ENCODE results near the gene SAMD15. TPM values are rescaled to one million over a fixed set of nuclear protein-coding genes. Genes with fewer than 3 reads are reported as not detected.
"Not testable (repeated sequence)": the region's sequence is repeated elsewhere in the genome, so short reads cannot be mapped to it uniquely, and the experiment has no call there.

SAMD15 gene
- 0.28 and 0.63 TPM in 2 replicates for total RNA-seq

DNA sequence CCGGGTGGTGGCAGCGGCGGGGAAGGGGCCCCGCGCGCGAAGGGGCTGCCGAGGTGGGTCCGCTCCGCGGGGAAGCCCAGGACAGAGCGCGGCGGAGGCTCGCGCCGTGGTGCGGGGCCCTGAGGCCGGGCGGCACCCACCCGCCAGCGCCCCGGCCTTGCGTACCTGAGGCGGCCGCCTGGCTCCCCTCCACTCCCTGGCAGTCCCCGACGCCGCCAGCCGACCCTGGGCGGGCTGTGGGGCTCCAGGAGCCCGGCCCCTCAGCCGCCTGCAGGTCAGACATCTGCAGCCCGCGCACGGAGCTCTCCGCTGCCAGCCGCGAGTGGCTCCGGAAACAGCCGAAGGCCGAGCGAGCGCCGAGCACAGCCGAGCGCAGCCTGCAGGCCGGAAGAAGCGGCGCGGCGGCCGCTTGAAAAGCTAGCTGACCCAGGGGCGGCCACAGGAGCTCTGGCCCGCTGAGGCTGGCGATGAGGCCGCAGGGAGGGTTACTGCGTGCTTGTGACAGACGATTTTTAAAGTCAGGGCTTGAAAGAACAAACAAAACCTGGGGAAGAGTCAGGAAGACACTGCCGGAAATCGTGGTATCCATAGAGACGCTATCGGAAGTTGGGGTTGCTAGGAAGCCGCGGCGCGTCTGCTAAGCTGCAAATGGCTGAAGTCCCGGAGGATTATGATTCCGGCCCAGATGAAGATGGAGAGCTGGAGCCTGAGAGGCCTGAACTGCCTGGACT is at the start of gene SAMD15, which contains the start of gene TMED8:
Gene SAMD15, plus strand, starts transcription at position 609 of the 731 bp plus-strand sequence. Its CDS starts 40 bp downstream, at position 649.
Gene TMED8, minus strand, starts transcription at position 324 of the 731 bp plus-strand sequence. Its CDS starts 41 bp downstream, at position 283.
- DNase-seq: peak; percentile 95
- peak within 1 kb of the TSS; percentile 93 for H3K4me3 Mint-ChIP-seq
- H3K27ac Mint-ChIP-seq: peak within 1 kb of the TSS; percentile 92

DNA sequence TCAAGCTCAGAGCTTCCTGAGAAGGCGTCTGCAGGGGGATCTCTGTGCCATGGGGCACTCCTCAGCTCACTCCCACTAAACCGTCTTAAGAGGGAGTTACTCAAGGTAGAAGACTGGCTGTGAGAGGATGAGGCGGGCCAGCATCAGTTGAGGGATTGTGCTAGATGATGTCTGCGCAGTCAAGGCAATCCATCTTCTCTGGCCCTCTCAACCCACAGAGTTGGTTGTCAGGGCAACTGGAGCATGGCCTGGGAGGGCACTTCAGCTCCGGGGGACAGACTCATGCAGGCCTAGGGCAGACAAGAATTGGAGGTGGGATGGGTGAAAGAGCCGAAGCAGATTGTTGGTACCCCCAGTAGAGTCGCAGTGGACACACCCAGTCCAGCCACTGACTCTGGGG is 47.3 kb upstream of the SAMD15 start:
- intact Hi-C loops (cut with micrococcal nuclease): no loop called here

More for the DNA sequence above, at the start of gene SAMD15, which contains the start of gene TMED8:
- Mint-ChIP-seq H3K9me3 (no peaks in the 10 kb centered on the region), H3K4me1 (peaks cover 29% of the 10 kb centered on the region), H3K36me3 (ENCODE audit: low read depth) (peaks cover 25% of the 10 kb centered on the region), H3K27me3 (peaks cover 16% of the 10 kb centered on the region)
- intact Hi-C loops (cut with micrococcal nuclease): loop anchor here (1.0 to 10.0 kb wide), 7 partner anchors 56 to 330 kb away; partner anchors contain the start of genes CIPC, GSTZ1, SPTLC2 and VIPAS39

DNA sequence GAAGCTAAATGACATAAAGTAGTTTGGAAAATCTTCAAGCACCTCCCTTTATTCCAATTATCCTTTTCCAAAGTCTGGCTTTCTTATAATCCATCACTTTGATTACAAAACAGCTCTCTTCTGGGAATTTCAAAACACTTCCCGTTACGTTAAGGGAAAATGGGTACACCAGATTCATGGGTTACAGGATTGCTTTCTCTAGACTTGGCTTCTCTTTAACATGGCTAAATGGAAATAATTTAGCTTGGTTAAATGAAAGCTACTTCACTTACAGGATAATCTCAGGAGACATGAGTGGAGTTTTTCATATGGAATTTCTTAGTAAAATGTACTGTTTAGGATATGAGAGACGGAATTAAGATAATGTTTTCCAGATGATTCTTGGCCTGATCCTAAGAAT is 41.6 kb upstream of the SAMD15 start:
- H3K4me1 Mint-ChIP-seq: peaks cover 6% of the 10 kb centered on the region
- H3K4me3 Mint-ChIP-seq: no peak overlapping the region
- H3K27ac Mint-ChIP-seq: no peak overlapping the region

More for the DNA sequence above, 47.3 kb upstream of the SAMD15 start:
- Mint-ChIP-seq H3K27me3 (no peaks in the 10 kb centered on the region), H3K4me3 (no peak overlapping the region), H3K27ac (no peak overlapping the region), H3K9me3 (no peaks in the 10 kb centered on the region), H3K4me1 (no peaks in the 10 kb centered on the region), H3K36me3 (ENCODE audit: low read depth) (no peaks in the 10 kb centered on the region)
- DNase-seq: no peak

DNA sequence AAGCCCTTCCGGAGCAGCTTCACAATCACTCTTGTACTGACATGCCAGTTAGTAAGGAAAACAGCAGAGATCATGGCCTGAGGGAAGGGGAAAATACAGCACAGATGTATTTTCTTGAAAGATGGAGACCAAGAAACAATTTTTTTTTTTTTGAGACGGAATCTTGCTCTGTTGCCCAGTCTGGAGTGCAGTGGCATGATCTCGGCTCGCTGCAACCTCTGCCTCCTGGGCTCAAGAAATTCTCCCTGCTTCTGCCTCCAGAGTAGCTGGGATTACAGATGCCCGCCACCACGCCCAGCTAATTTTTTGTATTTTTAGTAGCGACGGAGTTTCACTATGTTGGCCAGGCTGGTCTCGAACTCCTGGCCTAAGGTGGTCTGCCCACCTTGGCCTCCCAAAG is 39.9 kb upstream of the SAMD15 start:
- H3K4me1 Mint-ChIP-seq; intact Hi-C loops (cut with micrococcal nuclease); H3K4me3 Mint-ChIP-seq; H3K9me3 Mint-ChIP-seq; H3K27me3 Mint-ChIP-seq; H3K27ac Mint-ChIP-seq; DNase-seq: not testable (repeated sequence)
- peaks cover 23% of the 10 kb centered on the region for H3K36me3 Mint-ChIP-seq (ENCODE audit: low read depth)

More for the DNA sequence above, 41.6 kb upstream of the SAMD15 start:
- Mint-ChIP-seq H3K36me3 (ENCODE audit: low read depth) (peaks cover 12% of the 10 kb centered on the region), H3K27me3 (no peaks in the 10 kb centered on the region), H3K9me3 (no peaks in the 10 kb centered on the region)
- intact Hi-C loops (cut with micrococcal nuclease): no loop called here
- DNase-seq: no peak

DNA sequence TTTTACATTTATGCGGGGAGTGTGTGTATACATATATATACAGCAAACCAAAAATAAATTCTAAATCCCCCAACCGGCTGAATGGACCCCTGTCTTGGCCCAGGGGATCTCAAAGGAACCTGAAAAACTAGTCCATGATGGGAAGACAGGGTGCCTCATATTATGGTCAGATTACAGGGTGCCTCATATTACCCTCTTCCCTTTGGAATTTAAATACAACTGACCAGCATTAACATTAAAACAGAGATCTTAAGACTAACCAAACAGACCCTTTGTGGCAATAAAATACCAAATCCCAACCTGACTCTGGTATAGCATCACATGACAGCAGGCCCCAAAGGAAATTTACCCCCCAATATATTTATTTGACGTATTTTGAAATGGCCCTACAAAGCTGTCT is 39.3 kb upstream of the SAMD15 start:
- Mint-ChIP-seq H3K9me3 (no peaks in the 10 kb centered on the region), H3K27me3 (no peaks in the 10 kb centered on the region), H3K4me3 (no peak overlapping the region), H3K4me1 (peaks cover 6% of the 10 kb centered on the region), H3K36me3 (ENCODE audit: low read depth) (peaks cover 23% of the 10 kb centered on the region), H3K27ac (no peak overlapping the region)
- intact Hi-C loops (cut with micrococcal nuclease): no loop called here
- DNase-seq: no peak

DNA sequence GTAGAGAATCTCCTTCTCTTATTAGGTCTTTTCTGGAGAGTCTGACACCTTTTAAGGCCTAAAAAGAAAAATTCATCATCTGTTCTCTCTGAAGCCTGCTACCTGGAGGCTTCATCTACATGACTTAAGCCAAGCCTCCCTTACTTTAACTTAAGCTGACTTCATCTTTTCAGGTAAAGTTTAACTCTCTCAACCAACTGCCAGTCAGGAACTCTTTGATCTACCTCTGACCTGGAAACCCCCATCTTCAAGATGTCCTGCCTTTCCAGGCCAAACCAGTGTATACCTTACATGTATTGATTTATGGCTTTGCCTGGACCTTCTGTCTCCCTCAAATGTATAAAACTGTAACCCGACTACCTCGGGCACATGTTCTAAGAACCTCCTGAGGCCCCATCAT is 38.9 kb upstream of the SAMD15 start:
- Mint-ChIP-seq H3K27me3 (no peaks in the 10 kb centered on the region), H3K36me3 (ENCODE audit: low read depth) (peaks cover 25% of the 10 kb centered on the region), H3K4me3 (no peak overlapping the region), H3K4me1 (peaks cover 6% of the 10 kb centered on the region), H3K9me3 (no peaks in the 10 kb centered on the region), H3K27ac (no peak overlapping the region)
- DNase-seq: no peak
- intact Hi-C loops (cut with micrococcal nuclease): no loop called here

DNA sequence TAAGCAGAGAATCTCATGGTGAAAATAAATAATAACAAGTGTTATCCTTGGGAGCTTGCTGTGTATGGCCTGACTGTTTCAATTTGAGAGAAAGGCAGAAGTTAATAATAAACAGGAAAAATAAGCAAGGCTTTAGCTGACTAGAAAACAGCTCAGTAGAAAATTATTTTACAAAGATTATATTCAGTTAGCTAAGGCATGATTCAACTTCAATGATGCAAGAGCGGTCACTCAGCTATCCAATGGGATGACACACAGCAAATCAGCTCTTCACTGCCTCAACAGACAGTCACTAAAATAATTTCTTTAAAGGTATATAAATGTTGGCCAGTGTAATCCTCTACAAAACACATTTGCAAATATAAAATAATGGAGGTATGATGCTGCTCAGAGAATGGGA is 37.8 kb upstream of the SAMD15 start:
- Mint-ChIP-seq H3K4me3 (no peak overlapping the region), H3K27ac (no peak overlapping the region), H3K27me3 (no peaks in the 10 kb centered on the region), H3K36me3 (ENCODE audit: low read depth) (peaks cover 30% of the 10 kb centered on the region), H3K9me3 (no peaks in the 10 kb centered on the region), H3K4me1 (peaks cover 6% of the 10 kb centered on the region)
- intact Hi-C loops (cut with micrococcal nuclease): no loop called here
- no peak for DNase-seq

GRCh38 chr14:77340389-77340788 is 36.8 kb upstream of the SAMD15 start:
- Mint-ChIP-seq H3K4me1 (peaks cover 6% of the 10 kb centered on the region), H3K27me3 (no peaks in the 10 kb centered on the region), H3K36me3 (ENCODE audit: low read depth) (peaks cover 30% of the 10 kb centered on the region), H3K9me3 (no peaks in the 10 kb centered on the region), H3K27ac (no peak overlapping the region), H3K4me3 (no peak overlapping the region)
- intact Hi-C loops (cut with micrococcal nuclease): no loop called here
- no peak for DNase-seq

- H3K27me3 Mint-ChIP-seq: no peaks in the 10 kb centered on the region
- H3K9me3 Mint-ChIP-seq: no peaks in the 10 kb centered on the region
- DNase-seq: no peak
- H3K27ac Mint-ChIP-seq: no peak overlapping the region
- H3K36me3 Mint-ChIP-seq (ENCODE audit: low read depth): peaks cover 30% of the 10 kb centered on the region
- H3K4me3 Mint-ChIP-seq: no peak overlapping the region
- intact Hi-C loops (cut with micrococcal nuclease): no loop called here
- H3K4me1 Mint-ChIP-seq: peaks cover 6% of the 10 kb centered on the region
Observed at GRCh38 chr14:77342726-77343397, 34.3 kb upstream of the SAMD15 start.

DNA sequence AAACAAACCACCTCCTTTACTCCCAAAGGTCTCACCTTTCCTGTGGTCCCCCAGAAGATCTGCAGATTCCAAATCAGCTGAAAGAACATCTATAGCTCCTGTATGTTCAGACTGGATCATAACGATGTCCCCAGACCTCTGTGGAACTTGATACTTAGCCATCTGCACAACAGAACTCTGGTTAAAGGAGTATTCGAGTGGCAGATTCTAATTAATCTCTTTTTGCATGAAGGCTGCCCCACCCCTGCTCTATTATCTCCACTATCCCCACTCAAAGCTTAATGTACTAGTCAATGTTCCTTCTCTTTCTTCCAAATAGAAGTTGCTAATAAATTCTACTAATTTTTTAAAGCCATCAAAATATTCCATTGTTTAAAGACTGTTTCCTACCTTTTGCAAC is 33.5 kb upstream of the SAMD15 start:
- no peak for DNase-seq
- H3K4me3 Mint-ChIP-seq: no peak overlapping the region
- intact Hi-C loops (cut with micrococcal nuclease): no loop called here
- H3K4me1 Mint-ChIP-seq: peaks cover 6% of the 10 kb centered on the region
- no peak overlapping the region for H3K27ac Mint-ChIP-seq
- no peaks in the 10 kb centered on the region for H3K27me3 Mint-ChIP-seq
- H3K36me3 Mint-ChIP-seq (ENCODE audit: low read depth): peaks cover 30% of the 10 kb centered on the region
- H3K9me3 Mint-ChIP-seq: no peaks in the 10 kb centered on the region

GRCh38 chr14:77344377-77344996 is 32.7 kb upstream of the SAMD15 start:
- Mint-ChIP-seq H3K4me3 (no peak overlapping the region), H3K27me3 (no peaks in the 10 kb centered on the region), H3K9me3 (no peaks in the 10 kb centered on the region), H3K36me3 (ENCODE audit: low read depth) (peaks cover 33% of the 10 kb centered on the region), H3K27ac (no peak overlapping the region), H3K4me1 (no peaks in the 10 kb centered on the region)
- DNase-seq: no peak
- intact Hi-C loops (cut with micrococcal nuclease): no loop called here

DNA sequence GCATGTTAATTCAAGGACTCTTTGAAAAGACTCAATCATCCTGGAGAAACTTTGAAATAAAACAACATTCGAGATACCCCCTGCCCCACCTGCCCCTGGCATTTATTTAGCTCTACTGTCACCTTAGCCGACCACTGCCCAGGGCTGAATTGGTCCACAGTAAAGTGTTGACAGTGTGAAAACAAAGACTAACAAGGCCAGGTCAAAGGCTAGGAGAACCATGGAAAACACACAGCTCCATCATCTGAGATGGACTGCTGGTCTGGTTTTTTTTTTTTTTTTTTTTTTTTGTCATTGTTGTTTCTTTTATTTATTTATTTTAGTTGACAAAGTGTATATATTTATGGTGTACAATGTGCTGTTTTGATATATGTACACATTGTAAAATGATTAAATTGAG is 30.7 kb upstream of the SAMD15 start:
- Mint-ChIP-seq H3K27ac (no peak overlapping the region), H3K9me3 (no peaks in the 10 kb centered on the region), H3K27me3 (no peaks in the 10 kb centered on the region), H3K36me3 (ENCODE audit: low read depth) (peaks cover 31% of the 10 kb centered on the region), H3K4me3 (no peak overlapping the region), H3K4me1 (no peaks in the 10 kb centered on the region)
- DNase-seq: no peak
- intact Hi-C loops (cut with micrococcal nuclease): no loop called here

GRCh38 chr14:77347751-77348150 is 29.4 kb upstream of the SAMD15 start:
- Mint-ChIP-seq H3K4me1 (no peaks in the 10 kb centered on the region), H3K36me3 (ENCODE audit: low read depth) (peaks cover 29% of the 10 kb centered on the region), H3K27ac (no peak overlapping the region), H3K9me3 (no peaks in the 10 kb centered on the region), H3K27me3 (no peaks in the 10 kb centered on the region), H3K4me3 (no peak overlapping the region)
- intact Hi-C loops (cut with micrococcal nuclease): no loop called here
- DNase-seq: no peak

Data from activated CD4-positive, alpha-beta T cell treated with anti-CD3 and anti-CD28 coated beads, Interleukin-2, amount 10 ng/mL, durations not matched to agents 24 days and 14 days (primary cell).